Measurements from ENCODE around the gene RASL11B.

DNA sequence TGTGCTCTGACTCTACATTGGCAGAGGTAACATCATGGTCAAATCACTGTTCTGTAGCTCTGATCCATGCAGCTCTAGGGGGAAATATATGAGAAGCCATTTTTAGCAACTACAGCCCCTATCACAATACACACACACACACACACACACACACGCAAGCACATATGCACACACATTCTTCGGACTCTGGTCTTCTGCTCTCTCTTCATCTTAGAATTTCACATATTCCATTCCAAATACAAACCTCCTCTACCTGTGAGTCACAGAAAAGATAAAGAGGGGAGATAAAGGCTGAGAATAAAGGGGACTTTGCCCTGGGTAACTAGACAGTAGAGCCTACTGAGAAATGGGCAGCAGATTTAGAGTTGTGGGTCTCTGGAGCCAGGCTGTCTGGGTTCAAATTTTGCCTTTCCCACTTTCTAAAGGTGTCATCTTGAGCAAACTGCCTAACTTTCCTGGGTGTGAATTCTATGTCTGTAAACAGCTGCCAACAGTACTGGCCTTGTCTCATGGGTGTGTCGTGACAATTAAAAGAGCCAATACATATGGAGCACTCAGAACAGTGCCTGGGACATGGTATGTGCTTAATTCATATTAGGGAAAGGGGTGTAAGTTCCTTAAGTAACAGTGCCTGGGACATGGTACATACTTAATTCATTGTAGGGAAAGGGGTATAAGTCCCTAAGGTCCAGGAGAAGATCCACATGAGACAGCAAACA, 11.6 kb upstream of the RASL11B start:
- no peak for TF ChIP-seq ZNF274 (IDR thresholded peaks at IDR 0.05; ENCODE audit: low read depth, low read length)
- TF ChIP-seq YY1 (IDR thresholded peaks at IDR 0.05; ENCODE audit: insufficient read depth, insufficient read length), result no peak
